HG03095 (cell line): Measurements from ENCODE around the gene SNX10.

ENCODE experiments used
- ATAC-seq: cut with Tn5 transposase; IDR thresholded peaks from one replicate; pipeline ENCODE4 v1.9.1; 2021; ENCODE audit warnings: moderate library complexity; ENCODE audit not compliant: unreplicated experiment

SNX10 gene

GRCh38 chr7:26365901-26366275 lies 74.2 kb downstream of the SNX10 start:
- no peak for ATAC-seq

DNA sequence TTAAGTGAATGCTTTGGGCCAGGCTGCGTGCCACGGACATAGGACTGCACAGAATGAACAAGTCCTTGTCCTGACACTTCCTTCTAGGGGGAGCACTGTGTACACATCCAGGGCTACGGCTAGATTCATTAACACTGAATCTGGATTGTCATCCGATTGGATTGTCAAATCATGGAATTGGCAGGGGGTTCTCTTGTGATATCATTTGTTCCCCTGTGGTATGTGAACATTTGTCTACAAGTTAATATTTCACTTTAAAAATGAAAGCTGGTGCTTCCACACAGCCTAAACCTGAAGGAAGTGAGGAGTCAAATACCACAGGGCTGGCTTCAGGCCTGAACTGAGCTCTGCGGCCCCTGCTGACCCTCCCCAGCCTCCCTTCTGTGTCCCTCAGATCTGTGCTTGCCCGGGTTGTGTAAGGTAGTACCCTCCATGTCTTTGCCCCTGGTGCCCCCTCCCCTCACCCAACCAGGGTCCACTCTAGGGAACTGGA lies 75.6 kb downstream of the SNX10 start:
- ATAC-seq = no peak

GRCh38 chr7:26368542-26368941 lies 76.9 kb downstream of the SNX10 start:
- no peak for ATAC-seq

- no peak for ATAC-seq
Observed at GRCh38 chr7:26369593-26369992, 77.9 kb downstream of the SNX10 start.

GRCh38 chr7:26370011-26370410 lies 78.3 kb downstream of the SNX10 start:
- no peak for ATAC-seq

- no peak for ATAC-seq
Observed at GRCh38 chr7:26372249-26372648, 80.6 kb downstream of the SNX10 start.

- no peak for ATAC-seq
Observed at GRCh38 chr7:26372704-26373103, 81.0 kb downstream of the SNX10 start.

DNA sequence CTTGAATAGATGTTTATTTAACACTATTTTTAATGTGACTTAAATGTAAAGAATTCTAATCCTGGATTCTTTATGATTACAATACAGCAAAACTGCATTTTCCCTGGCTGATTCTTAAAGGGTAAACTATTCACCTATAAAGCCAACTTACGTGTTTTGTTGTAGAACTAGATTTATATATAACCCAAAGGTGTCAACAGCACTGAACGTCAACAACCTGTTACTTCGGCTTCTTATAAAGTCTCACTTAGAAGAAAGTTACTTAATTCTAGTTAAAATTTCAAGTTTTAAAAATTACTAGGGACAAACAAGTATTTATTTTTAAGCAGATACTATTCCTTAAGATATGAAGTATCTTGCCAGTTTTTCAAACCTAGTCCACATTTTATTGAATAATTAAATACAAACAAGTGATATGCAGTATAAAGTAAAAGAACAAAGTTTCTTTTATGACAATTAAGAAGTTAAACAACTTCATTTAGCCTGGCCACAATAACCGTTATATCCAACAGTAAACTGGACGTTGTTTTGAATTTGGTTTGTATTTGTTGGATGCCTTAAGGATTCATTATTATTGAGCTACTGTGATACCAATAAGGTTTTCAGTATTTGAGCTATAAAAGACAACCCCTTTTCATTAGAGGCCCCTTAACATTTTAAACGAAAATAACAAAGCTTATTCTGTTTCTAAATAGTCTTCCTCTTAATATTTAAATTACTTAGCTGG lies 83.1 kb downstream of the SNX10 start:
- no peak for ATAC-seq

DNA sequence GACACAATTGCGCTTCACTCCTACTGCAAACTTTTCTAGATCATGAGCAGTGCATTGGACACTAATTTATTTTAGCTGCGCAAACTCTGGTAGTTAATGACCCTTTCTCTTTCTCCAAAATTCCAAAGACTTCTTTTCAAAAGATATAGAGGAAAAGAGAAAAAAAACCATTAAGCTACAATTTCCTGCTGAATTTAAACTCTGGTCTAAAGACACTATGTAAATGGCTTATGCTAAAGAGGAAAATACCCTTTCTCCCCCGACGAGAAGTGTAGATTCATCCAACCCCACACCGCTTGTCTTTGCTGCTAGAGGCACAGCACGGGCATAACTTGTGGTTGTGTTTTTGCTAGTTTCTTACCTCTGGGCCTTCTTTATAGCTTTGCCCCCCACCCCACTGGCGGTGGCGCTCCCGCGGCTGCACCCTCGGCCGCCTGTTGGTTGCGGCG lies 84.1 kb downstream of the SNX10 start:
- peak; percentile 21 for ATAC-seq

- peak; percentile 30 for ATAC-seq
Observed at GRCh38 chr7:26376175-26376917, 84.7 kb downstream of the SNX10 start.

DNA sequence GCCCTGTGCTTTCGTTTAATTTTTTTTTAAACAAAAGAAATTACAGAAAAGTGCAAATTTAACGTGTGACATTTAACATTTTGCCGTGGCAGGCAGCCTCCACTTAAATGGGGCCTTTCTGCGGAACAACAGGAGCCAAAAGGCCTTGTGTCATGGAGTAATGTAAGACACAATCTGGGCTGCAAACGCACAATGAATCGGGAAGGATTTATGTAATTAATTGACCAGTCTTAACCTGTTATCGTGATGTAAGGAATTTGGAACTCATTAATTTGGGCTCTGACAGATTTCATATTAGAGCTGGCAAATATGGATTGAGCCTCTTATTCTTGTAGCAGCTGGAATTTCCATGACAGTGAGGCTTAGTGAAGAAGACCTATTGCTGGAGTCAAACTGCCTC lies 86.4 kb downstream of the SNX10 start:
- no peak for ATAC-seq

GRCh38 chr7:26379711-26380110 lies 88.0 kb downstream of the SNX10 start:
- no peak for ATAC-seq

- no peak for ATAC-seq
Observed at GRCh38 chr7:26381476-26382353, 90.1 kb downstream of the SNX10 start.

GRCh38 chr7:26385240-26385639 lies 93.6 kb downstream of the SNX10 start:
- no peak for ATAC-seq

GRCh38 chr7:26387731-26388130 lies 96.1 kb downstream of the SNX10 start:
- no peak for ATAC-seq

DNA sequence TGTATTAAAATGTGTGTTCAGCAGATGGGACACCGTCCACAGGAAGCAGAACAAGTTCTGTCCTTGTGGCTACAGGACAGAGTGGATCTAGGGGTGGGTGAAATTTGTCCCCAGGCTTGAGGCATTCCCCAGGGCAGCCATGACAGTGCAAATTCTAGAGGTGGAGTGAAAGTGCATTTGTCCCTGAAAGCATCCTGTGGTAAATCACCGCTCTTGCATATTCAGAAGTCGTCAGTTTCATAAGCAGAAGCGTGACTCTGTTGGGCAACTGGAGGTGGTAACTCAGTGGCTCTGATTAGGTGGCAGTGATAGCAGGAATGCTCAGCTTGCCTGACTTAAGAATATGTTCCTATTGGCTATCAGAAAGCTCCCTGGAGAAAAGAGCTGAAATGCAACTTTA lies 96.6 kb downstream of the SNX10 start:
- peak; percentile 71 for ATAC-seq

DNA sequence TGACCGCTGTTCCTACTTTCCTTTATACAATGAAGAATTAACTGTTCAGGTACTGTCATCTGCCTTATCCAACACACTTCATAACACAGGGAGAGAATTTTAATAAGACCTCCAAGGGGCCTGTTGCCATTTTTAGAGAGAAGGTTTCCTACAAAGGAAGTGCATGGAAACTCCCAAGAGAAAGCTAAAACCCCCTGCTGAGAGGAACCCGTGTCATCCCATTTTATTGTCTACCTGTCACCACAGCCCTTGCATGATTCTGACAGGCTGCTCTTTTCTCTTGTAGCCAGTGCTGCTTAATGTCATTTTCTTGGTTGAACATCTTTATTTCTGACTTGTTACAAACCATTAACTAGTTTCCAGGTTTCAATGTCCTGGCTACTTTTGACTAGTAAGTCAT lies 98.4 kb downstream of the SNX10 start:
- ATAC-seq = no peak

DNA sequence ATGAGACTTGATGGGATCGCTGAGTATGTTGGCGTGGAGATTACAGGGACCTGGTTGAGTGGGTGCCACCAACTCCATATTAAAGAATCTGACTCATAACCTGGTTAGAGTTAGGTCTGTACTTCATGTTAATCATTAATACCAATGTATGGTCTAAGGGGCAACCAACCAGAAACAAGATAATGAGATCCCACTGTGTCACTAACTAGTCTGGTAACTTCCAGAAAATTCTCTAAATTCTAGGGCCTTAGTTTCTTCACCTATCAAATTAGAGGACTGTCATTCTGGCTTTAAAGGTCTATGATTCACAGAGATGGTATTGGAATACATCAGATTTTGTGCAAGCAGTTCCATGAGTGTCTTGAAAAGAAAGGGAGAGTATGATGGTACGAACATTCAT lies 102.2 kb downstream of the SNX10 start:
- ATAC-seq = no peak

DNA sequence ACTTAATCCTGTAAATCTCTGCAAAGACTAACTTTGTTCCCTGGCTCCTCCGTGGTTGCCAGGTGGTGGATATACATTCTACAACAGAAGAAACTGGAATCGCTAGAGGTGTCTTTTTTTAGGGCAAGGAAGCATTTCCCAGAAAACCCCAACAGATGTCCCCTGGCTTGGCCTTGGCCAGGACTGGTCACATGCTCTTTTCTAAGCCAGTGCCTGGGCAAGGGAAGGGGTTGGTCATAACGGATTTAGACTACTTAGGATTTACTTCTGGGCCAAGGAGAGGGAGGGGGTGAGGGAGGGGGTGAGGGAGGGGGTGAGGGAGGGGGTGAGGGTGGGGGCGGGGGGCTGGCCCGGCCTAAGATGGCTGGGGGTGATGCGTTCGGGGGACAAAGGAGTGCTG lies 105.7 kb downstream of the SNX10 start:
- ATAC-seq = no peak

DNA sequence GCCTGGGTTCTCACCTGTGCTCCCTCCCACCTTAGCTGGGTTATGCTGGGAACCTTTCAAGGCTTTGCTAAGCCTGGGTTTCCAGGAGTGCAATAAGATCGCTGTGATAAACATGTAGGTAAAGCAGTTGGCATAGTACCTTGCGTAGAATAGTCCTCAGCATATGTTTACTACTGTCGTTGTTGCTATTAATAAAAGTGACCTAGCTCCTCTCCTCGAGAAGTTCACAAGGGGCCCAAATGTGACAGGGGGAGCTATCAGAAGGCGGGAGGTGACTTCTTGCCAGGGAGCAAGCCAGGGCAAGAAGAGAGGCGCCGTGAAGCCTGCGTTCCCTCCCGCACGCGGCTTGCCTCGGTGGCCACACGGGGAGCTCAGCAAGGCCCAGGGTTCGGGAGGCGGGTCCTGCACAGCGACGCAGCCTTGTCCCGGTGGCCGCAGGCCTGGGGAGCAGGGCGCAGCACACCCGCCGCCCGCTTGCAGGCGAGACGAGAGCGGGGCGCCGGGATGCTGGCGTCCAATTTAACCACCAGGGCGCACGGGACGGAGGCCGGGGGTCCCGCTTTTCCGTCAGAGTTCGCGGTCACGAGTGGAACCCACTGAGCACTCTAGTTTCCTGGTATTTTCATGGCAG lies 106.2 kb downstream of the SNX10 start:
- ATAC-seq = peak; percentile 19

GRCh38 chr7:26398427-26398755 lies 106.7 kb downstream of the SNX10 start:
- ATAC-seq = peak; percentile 48
